DND-41 (cell line): ENCODE results near the gene COPG2.

Experiments
- ATAC-seq: fragments of 200-7000 bp; cut with Tn5 transposase; 3 replicates; pipeline ENCODE4 v1.9.1; 2021; ENCODE audit warnings: low read depth; ENCODE audit not compliant: insufficient read depth
- DNase-seq: peaks from one replicate; pipeline ENCODE4 v3.0.0-alpha.2; 2020
- H2AFZ ChIP-seq: 2 replicates; pipeline ENCODE4 v1.6.0; 2012; ENCODE audit warnings: low read depth, low read length
- H3K27ac ChIP-seq: 2 replicates; pipeline ENCODE4 v1.5.1; 2012; ENCODE audit warnings: low read length, inconsistent platforms
- H3K27me3 ChIP-seq: fragments of 200-600 bp; sonication (generic); 2 replicates; pipeline ENCODE4 v1.6.0; 2012; ENCODE audit warnings: low read length, mild to moderate bottlenecking, inconsistent platforms; ENCODE audit not compliant: insufficient read depth, poor library complexity
- H3K36me3 ChIP-seq: 2 replicates; pipeline ENCODE4 v1.5.1; 2012; ENCODE audit warnings: low read length, inconsistent platforms; ENCODE audit not compliant: insufficient read depth
- H3K4me1 ChIP-seq: 2 replicates; pipeline ENCODE4 v1.5.1; 2012; ENCODE audit warnings: mild to moderate bottlenecking, low read length; ENCODE audit not compliant: insufficient read depth
- H3K4me2 ChIP-seq: 2 replicates; pipeline ENCODE4 v1.6.0; 2012; ENCODE audit warnings: mild to moderate bottlenecking, moderate library complexity, low read length, inconsistent platforms; ENCODE audit not compliant: insufficient read depth
- H3K4me3 ChIP-seq, 2 experiments: fragments of 200-600 bp in 1 of 2; shearing (Covaris generic) in 1 of 2; 2 replicates each; pipeline ENCODE4 v1.5.1; 2012 to 2016; ENCODE audit warnings: inconsistent platforms in 2 of 2, low read length in 2 of 2, mild to moderate bottlenecking in 2 of 2, low read depth in 1 of 2, moderate library complexity in 1 of 2
- H3K79me2 ChIP-seq: 2 replicates; pipeline ENCODE4 v1.6.0; 2012; ENCODE audit warnings: low read length, inconsistent platforms; ENCODE audit not compliant: insufficient read depth
- H3K9ac ChIP-seq: 2 replicates; pipeline ENCODE4 v1.6.0; 2012; ENCODE audit warnings: low read depth, mild to moderate bottlenecking, inconsistent platforms, low read length, moderate library complexity
- H3K9me3 ChIP-seq: 2 replicates; pipeline ENCODE4 v1.5.1; 2012; ENCODE audit warnings: low read length, moderate library complexity, mild to moderate bottlenecking, inconsistent platforms; ENCODE audit not compliant: insufficient read depth, severe bottlenecking
- H4K20me1 ChIP-seq: 2 replicates; pipeline ENCODE4 v1.6.0; 2012; ENCODE audit warnings: low read length; ENCODE audit not compliant: insufficient read depth
- CTCF ChIP-seq: IDR thresholded peaks from 2 replicates; pipeline ENCODE4 v1.5.1; 2012; ENCODE audit warnings: borderline replicate concordance, low read length, moderate library complexity, mild to moderate bottlenecking; ENCODE audit not compliant: poor library complexity, severe bottlenecking; ENCODE audit errors: extremely low read depth
- EZH2 ChIP-seq: IDR thresholded peaks from 3 replicates; pipeline ENCODE4 v1.6.1; 2012; ENCODE audit warnings: borderline replicate concordance, low read depth, mild to moderate bottlenecking, moderate library complexity, low read length, inconsistent platforms; ENCODE audit not compliant: severe bottlenecking

Gene COPG2

GRCh38 chr7:130708001-130708400 lies 39.5 kb upstream of the COPG2 start:
- no peak overlapping the region for H3K4me3 ChIP-seq
- H3K36me3 ChIP-seq: no peaks in the 10 kb centered on the region
- H3K4me1 ChIP-seq: no peaks in the 10 kb centered on the region
- ATAC-seq (no peak), DNase-seq (no peak)
- no peaks in the 10 kb centered on the region for H3K27me3 ChIP-seq
- no peaks in the 10 kb centered on the region for H3K79me2 ChIP-seq
- H4K20me1 ChIP-seq: no peaks in the 10 kb centered on the region
- TF ChIP-seq CTCF: no peak
- TF ChIP-seq EZH2: no peak
- no peak overlapping the region for H3K27ac ChIP-seq
- H3K9ac ChIP-seq: no peak overlapping the region
- no peak overlapping the region for H3K4me2 ChIP-seq
- no peak overlapping the region for H2AFZ ChIP-seq
- no peaks in the 10 kb centered on the region for H3K9me3 ChIP-seq

GRCh38 chr7:130703851-130704250 lies 35.3 kb upstream of the COPG2 start:
- Histone ChIP-seq H3K4me1 (no peaks in the 10 kb centered on the region), H3K27ac (no peak overlapping the region), H4K20me1 (no peaks in the 10 kb centered on the region), H3K4me2 (no peak overlapping the region), H3K9ac (no peak overlapping the region), H3K36me3 (no peaks in the 10 kb centered on the region), H3K4me3 (no peak overlapping the region), H3K79me2 (no peaks in the 10 kb centered on the region), H3K9me3 (no peaks in the 10 kb centered on the region), H3K27me3 (no peaks in the 10 kb centered on the region), H2AFZ (no peak overlapping the region)
- no peak for DNase-seq
- no peak for TF ChIP-seq EZH2
- TF ChIP-seq CTCF: no peak
- ATAC-seq: no peak

GRCh38 chr7:130701650-130702049 lies 33.1 kb upstream of the COPG2 start:
- Histone ChIP-seq H4K20me1 (no peaks in the 10 kb centered on the region), H3K4me3 (no peak overlapping the region), H2AFZ (no peak overlapping the region), H3K4me2 (no peak overlapping the region), H3K9ac (no peak overlapping the region), H3K27me3 (no peaks in the 10 kb centered on the region), H3K4me1 (no peaks in the 10 kb centered on the region), H3K79me2 (no peaks in the 10 kb centered on the region), H3K27ac (no peak overlapping the region), H3K9me3 (no peaks in the 10 kb centered on the region), H3K36me3 (no peaks in the 10 kb centered on the region)
- ATAC-seq: no peak
- TF ChIP-seq EZH2 (no peak), CTCF (no peak)
- DNase-seq: no peak

GRCh38 chr7:130700760-130701159 lies 32.2 kb upstream of the COPG2 start:
- H3K9me3 ChIP-seq: no peaks in the 10 kb centered on the region
- H3K27ac ChIP-seq: no peak overlapping the region
- no peak overlapping the region for H3K9ac ChIP-seq
- no peaks in the 10 kb centered on the region for H4K20me1 ChIP-seq
- H3K4me2 ChIP-seq: no peak overlapping the region
- no peak overlapping the region for H2AFZ ChIP-seq
- no peaks in the 10 kb centered on the region for H3K79me2 ChIP-seq
- ATAC-seq: no peak
- no peak for DNase-seq
- no peaks in the 10 kb centered on the region for H3K4me1 ChIP-seq
- H3K4me3 ChIP-seq: no peak overlapping the region
- TF ChIP-seq EZH2 (no peak), CTCF (no peak)
- H3K36me3 ChIP-seq: no peaks in the 10 kb centered on the region
- no peaks in the 10 kb centered on the region for H3K27me3 ChIP-seq
